Heart left ventricle (tissue), 13 donors: ENCODE results near the gene ANXA2.

Experiments
- CTCF ChIP-seq, 12 donors: fragments of 200-600 bp; sonication (generic) in 4 of 12; IDR thresholded peaks; one replicate each; pipeline versions ENCODE4 v1.5.0 to v1.8.0; 2018 to 2022; ENCODE audit warnings: antibody characterized with exemption in 12 of 12, mild to moderate bottlenecking in 5 of 12
- POLR2A ChIP-seq, 2 donors: fragments of 450-650 bp; IDR thresholded peaks; one replicate each; pipeline ENCODE4 v1.6.1; 2017; ENCODE audit warnings: antibody characterized with exemption in 2 of 2, mild to moderate bottlenecking in 2 of 2, moderate library complexity in 2 of 2
- donor health status: ischemic (EF 13 %, LVEDD 7.1; RV severe dilation, severe dysfunction).
- donor health status: DM: no; HTN: yes; CAD: no.
- donor health status: DM: no; HTN: no; CAD: no.
- donor health status: ischemic (EF 25% LVEDD 6.9; RV normal size, moderate dysfunction).
- donor health status: ischemic (EF 25% LVEDD 5.7; RV mildly dilated, moderate dysfunction).
- donor health status: ischemic (EF 35%, LVEDD 5.7; RV mildly dilated, moderate dysfunction).
- donor health status: nonischemic (EF 11% LVEDD 7.7; RV severe dilation, severe dysfunction).
- donor health status: DM: yes; HTN: yes; CAD: no.
- donor health status: PGD.
- donor health status: ischemic (EF 29% LVEDD 5.4; RV normal size, mild dysfunction).
- donor health status: nonischemic (EF 23%, LVEDD 6.1; RV moderate dilation, normal function).

- TF ChIP-seq POLR2A (IDR thresholded peaks at IDR 0.05), result no peak
- no peak for TF ChIP-seq CTCF (IDR thresholded peaks at IDR 0.05)
Measured at GRCh38 chr15:60375306-60375705, 22.5 kb downstream of the ANXA2 start.
